CD4-positive, alpha-beta T cell treated with Interleukin-4 for 1 hour (primary cell): Measurements from ENCODE around the gene NTM.
"Not testable (repeated sequence)": the region's sequence is repeated elsewhere in the genome, so short reads cannot be mapped to it uniquely, and the experiment has no call there.

Experiments used
- DNase-seq, 2 donors: peaks; one replicate each; pipeline ENCODE4 v3.0.0-alpha.2; 2020 to 2022

Gene NTM

GRCh38 chr11:132307309-132308020, 937.0 kb downstream of the NTM start:
- DNase-seq = no peak

DNA sequence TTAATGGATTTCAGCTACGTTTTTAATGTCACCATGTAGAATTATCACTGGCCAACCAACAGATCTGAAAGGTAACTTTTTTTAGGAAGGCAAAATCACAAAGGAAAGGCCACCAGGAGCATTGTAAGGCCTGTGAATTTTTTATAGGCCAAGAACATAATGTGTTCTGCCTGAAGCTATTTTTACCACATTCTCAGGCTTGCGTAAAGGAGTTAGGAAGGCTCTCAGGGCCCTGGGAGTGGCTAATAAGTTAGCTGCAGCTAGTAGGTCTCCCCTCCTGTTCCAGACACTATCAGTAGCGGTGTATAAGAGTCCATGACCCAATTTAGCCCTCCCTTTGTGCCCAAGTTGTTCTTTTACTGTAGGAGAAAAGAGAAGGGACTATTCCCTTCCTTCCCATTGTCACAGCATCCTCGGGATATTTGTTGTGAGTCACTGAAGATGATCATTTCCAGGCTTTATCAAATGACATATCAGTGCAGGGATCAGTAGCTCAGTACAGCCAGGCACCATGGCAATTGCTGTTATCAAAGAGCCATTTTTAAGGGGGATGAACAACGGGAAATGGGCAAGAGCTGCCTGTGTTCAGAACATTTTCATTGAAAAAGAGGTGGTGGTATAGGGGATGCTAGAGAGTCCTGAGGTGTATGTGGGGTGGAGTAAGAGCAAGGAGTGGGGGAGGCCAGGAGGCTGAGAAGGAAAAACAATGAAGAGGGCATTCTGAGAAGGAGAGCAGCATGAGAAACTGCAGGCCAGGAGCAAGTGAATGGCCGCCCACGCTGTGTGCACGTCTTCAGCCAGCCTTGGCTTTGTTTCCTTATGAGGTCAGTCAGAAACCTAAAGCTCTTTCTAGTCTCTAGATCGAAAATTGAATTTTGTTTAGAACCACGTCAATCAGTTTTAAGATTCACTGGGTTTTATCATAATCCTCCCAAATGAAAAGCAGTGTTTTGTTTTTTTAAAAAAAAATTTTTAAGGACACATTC, 940.3 kb downstream of the NTM start:
- DNase-seq = no peak

GRCh38 chr11:132311703-132312102, 941.3 kb downstream of the NTM start:
- no peak for DNase-seq

- no peak for DNase-seq
Observed at GRCh38 chr11:132312161-132312560, 941.7 kb downstream of the NTM start.

DNA sequence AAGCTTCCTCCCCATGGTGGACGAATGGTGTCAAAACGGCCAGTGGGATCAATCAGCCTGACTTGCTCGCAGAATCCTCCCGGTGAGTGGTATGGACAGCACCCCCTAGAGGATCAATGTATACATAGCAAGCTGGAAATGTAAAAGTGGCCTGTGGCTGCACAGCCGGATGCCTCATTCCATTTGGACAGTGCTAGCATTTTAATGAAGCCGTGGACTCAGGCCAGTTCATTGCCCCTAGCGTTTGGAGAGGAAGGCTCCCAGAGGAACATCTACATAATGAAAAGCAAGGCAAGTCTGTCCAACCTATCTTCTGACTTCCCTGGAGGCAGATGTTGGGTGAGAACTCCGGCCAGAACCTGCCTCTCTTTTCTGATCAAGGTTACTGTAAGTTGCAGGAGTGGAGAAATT, 942.3 kb downstream of the NTM start:
- DNase-seq = peak in 1 of 2 donors; percentile 2

GRCh38 chr11:132314911-132315455, 944.6 kb downstream of the NTM start:
- DNase-seq = no peak

DNA sequence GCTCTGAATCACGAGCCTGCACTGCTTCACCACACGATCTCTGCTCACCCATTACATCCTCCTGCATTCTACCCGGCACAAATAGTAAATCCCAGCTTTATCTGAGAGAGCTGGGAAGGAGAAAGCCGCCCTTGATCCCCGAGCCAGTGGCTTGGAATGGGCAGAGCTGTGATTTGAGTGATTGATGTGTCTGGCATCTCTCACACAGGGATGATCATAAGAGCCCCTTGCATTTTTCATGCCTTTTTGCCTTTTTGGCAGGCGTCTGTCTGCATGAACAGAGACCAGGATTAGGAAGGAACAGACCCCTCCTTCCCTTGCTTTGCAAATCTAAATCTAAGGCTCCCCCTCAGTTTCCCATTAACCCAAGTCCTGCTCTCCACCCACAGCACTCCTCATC, 945.3 kb downstream of the NTM start:
- no peak for DNase-seq

- no peak for DNase-seq
Observed at GRCh38 chr11:132318421-132319157, 948.2 kb downstream of the NTM start.

DNA sequence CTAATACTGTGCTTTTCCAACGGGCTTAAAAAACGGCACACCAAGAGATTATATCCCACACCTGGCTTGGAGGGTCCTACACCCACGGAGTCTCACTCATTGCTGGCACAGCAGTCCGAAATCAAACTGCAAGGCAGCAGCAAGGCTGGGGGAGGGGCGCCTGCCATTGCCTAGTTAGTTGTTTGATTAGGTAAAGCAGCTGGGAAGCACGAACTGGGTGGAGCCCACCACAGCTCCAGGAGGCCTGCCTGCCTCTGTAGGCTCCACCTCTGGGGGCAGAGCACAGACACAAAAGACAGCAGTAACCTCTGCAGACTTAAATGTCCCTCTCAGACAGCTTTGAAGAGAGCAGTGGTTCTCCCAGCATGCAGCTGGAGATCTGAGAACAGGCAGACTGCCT, 949.0 kb downstream of the NTM start:
- not testable (repeated sequence) for DNase-seq

DNA sequence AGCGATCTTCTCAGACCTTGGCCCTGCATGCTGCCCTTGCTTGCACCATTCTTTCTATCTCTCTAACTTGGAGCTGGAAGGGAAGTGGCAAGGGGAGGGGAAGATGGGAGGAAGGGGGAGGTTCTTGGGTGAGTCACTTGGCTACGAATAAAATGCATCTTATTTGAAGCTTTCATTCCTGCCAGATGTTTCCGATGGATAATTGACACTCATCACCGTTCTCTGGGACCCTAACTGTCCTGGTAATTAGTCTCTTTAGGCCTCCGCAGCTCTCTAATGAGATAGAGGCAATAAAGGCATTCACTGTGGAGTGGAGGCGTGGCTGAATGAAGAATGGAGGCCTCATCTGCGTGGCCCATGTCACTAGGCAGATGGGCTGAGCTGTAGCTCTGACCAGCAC, 960.1 kb downstream of the NTM start:
- no peak for DNase-seq

DNA sequence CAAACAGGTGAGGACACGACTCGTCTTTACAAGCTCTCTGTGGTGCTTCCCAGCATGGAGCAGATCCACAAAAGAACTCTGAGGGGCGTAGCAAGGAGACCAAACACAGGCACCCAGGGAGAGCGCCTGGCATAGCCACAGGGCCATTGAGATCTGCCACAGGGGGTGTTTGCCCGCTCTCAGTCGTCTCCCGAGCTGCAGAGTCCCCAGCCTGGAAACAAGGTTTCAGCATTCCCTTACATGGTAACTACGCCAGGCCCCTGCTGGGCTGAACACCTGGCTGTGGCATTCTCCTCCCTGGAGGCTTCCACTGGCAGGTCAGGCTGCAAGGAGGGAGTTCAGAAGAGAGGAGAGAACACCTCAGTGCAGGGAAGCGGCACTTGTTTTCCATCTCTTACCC, 962.1 kb downstream of the NTM start:
- no peak for DNase-seq

GRCh38 chr11:132334769-132335280, 964.4 kb downstream of the NTM start:
- no peak for DNase-seq

DNA sequence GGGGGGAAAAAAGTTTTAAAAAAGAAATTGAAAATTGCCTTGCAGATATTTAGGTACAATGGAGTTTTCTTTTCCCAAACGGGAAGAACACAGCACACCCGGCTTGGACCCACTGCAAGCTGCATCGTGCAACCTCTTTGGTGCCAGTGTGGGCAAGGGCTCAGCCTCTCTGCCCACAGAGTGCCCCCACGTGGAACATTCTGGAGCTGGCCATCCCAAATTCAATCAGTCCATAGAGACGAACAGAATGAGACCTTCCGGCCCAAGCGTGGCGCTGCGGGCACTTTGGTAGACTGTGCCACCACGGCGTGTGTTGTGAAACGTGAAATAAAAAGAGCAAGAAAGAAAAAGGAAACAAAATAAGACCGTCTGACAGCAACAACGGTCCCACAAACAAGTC, 964.9 kb downstream of the NTM start:
- DNase-seq = no peak

DNA sequence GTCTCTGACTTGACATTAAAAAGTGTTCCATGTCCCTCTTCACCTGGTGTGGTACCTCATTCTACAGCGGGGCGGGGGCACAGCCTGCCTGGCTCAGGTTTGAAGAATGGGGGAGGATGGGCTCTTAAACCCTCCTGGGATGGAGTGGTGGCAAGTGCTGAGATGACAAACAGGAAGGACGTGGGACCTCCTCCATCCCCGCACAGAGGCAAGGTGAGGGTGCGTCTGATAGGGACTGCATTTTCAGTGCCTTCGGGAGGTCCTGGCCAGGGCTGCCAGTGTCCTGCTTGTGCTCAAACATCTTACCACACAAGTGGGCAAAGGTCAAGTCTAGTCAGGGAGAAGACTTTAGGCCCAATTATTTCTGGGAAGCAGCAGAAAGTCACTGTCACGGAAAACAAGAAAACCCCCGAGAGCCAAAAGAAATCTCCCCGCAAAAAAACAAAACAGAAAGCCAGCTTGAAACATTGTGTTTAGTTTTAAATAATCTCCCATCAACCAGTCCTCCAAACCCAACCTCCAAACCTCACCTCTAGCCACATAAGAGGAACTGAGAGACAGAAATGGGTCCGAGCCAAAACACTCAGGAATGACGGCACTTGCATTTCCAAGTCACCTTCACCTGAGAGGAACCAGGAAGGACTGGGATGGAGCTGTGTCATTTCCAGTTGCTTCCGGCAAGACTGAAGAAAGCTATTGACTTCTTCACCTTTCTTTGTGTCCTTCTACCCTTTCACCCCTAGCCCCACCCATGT, 966.5 kb downstream of the NTM start:
- no peak for DNase-seq

- no peak for DNase-seq
Observed at GRCh38 chr11:132337819-132338416, 967.5 kb downstream of the NTM start.

DNA sequence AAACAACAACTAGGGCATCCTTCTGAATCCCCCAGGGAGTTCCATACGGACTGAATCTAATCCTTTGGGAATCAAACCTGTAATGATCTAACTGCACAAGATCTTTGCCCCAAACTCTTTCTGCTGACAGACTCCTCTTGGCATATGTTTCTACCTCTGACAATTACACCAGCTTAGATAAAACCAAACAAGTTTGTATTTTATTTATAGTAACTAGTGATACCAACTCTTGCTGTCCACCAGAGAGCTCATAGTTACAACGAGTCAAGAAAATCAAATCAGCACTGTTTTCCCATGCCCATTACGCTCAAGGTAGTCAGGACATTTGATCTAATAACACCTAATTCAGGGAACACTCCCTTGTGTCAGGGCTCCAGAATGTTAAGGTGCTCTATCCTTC, 972.0 kb downstream of the NTM start:
- no peak for DNase-seq

GRCh38 chr11:132343445-132344175, 973.2 kb downstream of the NTM start:
- DNase-seq = no peak

DNA sequence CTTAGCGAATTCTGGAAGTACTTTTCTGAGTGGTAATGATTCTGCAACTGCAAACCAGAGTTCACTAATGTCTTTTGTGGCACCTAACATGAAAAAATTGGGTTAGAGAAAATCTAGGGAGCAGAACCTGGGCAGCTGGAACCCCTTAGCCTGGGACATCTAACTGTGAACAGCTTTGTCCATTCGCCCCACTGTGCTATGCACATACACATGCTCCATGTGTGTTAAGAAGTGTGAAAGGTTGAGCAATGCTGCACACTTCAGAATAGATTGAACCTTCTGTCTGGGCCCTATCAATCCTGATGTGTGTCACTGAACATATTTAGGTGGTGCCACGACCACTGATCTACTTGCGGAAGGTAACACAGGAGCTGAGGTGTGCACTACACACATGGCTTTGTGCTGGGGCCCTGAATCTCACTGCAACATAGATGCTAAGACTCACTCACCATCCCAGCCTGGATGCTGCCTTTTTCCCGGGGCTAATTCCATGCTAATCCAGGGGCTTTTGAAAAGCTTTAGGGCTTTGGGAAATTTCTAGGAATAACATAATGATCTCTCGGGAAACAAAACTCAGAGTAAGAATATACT, 976.2 kb downstream of the NTM start:
- DNase-seq = no peak

DNA sequence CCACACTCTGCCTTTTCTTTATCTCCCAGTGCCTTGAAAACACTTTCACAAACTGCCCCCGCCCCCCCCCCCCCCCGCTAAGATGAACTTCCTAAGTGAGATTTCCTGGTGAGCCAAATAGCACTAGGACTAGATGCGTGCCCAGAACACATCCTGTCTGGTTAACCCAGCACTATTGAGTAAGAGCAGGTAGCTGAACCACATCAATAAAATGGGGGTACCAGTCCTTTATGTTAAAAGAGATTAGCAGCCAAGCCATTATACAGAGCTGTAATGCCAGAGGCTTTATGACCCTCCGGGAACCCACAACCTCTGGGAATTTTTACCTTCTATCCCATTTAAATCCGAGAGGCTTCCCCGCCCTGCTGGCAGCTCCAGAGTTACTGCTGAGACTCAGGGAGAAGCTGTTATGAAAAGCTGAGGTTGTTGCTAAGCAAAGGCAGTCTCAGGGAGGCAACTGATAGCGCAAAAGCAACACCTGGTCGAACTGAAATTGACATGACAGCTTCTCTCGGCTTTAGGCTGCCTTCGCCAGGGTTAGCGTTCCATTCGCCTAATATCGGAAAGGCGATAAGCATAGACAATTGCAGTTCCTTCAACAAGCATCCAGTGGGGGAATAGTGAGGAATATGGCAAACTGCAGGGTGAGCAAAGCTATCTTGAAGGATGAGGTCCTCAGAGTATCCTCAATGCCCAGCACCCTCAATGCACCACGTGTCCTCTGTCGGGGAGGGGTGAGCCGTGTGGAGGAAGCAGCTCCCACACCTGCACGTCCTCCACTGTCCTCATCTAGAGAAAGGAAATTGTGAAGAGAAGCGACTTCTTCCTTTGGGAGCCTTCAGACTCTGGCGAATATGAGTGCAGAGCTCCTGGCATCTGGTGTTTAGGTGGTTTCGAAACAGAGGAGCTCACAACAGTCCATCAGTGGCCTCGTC, 977.0 kb downstream of the NTM start:
- DNase-seq = no peak
